ENCODE data around the gene HDAC9.

DNA sequence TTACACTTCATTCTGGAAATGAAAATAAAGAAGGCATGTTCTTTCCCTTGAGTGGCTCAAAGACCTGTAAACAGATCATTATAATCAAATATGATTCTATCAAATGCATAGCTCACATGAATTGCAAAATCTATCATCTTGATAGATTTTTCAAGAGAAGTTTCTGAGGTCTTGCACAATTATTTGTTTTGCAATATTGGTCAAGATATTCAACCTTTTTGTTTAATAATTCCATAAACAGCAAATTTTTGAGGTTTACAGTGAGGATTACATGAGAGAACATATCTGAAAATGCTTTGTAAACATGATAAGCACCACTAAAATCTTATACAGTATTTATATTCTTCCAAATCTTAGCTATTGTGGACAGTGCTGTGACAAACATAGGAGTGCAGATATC, 160.8 kb downstream of the HDAC9 start:
- TF ChIP-seq POLR2A (IDR thresholded peaks at IDR 0.05) (no peak), POLR2AphosphoS5 (IDR thresholded peaks at IDR 0.05) (no peak)
- TF ChIP-seq, protein P1, sequence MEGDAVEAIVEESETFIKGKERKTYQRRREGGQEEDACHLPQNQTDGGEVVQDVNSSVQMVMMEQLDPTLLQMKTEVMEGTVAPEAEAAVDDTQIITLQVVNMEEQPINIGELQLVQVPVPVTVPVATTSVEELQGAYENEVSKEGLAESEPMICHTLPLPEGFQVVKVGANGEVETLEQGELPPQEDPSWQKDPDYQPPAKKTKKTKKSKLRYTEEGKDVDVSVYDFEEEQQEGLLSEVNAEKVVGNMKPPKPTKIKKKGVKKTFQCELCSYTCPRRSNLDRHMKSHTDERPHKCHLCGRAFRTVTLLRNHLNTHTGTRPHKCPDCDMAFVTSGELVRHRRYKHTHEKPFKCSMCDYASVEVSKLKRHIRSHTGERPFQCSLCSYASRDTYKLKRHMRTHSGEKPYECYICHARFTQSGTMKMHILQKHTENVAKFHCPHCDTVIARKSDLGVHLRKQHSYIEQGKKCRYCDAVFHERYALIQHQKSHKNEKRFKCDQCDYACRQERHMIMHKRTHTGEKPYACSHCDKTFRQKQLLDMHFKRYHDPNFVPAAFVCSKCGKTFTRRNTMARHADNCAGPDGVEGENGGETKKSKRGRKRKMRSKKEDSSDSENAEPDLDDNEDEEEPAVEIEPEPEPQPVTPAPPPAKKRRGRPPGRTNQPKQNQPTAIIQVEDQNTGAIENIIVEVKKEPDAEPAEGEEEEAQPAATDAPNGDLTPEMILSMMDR (IDR thresholded peaks at IDR 0.05), result no peak

Measured in gastroesophageal sphincter (tissue), 3 donors.